ENCODE data around the gene EGR1.

EGR1 gene

DNA sequence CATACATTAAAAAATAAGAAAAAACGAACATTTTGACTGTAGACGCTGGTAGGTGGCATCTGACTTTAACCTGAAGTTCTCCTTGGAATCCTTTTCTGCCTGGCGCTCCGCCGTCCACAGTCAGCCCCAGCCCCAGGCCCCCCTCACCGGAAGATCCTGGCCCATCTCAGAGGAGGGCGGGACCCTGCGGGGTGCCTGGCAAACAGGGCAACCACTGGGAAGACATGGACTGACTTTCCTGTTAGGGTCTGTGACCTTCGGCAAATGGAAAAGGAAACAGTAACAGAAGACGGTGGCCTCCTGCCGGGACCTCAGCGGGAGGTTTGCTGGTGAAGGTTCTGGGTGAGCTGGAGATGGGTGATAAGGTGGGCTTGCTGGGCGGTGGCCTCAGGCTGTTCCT lies 11.7 kb upstream of the EGR1 start:
- no peak for DNase-seq

GRCh38 chr5:138454121-138454520 lies 11.2 kb upstream of the EGR1 start:
- DNase-seq = no peak

DNA sequence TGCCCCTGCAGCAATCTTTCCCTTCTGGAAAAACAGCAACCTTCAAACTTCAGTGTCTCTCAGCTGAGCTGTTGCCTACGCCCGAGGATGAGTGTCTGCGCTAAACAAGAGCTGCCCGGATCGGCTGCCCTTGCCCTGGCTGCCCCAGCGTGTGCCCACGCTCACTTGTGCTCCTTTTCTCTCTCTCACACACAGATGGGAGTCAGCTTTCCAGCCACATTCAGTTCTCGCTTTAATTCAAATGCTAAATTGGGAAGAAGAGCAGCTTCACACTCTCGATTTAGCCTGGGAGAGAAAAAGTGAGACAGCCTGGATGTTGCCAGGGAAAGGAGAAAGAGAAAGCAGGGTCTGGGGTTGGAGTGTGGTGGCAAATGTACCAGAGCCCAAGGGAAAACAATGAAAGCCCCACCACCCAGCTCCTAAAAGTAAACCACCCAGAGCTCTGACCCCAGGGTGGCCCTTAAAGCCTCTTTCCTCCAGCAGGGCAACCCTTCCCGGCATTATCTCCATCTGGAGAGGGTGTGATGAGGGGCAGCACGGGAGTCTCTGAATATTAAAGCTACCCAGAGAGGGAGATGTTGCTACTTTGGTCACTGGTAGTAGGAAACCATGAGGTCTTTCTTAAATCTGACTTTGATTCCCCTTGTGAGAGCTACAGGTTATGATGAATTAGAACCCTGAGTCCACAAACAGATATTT lies 9.9 kb upstream of the EGR1 start:
- peak; percentile 38 for DNase-seq

DNA sequence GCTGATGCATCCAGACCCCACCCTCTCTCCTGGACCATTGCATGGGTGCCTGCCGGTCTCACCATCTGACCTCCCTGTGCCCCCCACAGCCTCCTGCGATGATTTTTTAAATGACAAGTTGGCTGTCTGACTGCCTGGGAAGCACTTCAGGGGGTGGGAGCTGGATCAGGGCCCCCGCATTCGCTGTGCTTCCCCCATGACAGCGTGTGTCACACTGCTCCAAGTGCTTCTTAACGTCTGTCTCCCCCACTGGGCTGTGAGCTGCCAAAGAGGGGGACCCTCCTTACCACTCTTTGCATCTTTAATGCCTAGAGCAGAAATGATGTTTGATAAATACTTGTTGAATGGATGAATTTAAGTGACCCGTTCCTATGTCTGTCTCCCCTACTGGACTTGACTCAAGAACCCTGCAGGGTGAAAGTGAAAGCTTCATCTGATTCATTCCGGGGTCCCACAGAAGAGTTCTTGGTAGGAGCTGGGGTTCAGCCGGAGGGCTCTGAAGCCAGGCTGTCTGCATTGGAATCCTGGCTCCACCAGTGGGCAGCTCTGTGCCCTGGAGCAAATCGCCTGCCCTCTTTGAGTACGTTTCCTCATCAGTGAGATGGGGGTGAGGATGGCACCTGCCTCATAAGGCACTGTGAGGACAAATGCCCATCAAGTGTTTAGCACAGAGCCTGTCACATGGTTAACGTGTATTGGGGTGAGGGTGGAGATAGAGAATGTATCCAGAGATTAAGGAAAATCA lies 7.6 kb upstream of the EGR1 start:
- no peak for DNase-seq

GRCh38 chr5:138458384-138458783 lies 6.9 kb upstream of the EGR1 start:
- no peak for DNase-seq

- no peak for DNase-seq
These were observed 6.4 kb upstream of the EGR1 start for GRCh38 chr5:138458856-138459255.

DNA sequence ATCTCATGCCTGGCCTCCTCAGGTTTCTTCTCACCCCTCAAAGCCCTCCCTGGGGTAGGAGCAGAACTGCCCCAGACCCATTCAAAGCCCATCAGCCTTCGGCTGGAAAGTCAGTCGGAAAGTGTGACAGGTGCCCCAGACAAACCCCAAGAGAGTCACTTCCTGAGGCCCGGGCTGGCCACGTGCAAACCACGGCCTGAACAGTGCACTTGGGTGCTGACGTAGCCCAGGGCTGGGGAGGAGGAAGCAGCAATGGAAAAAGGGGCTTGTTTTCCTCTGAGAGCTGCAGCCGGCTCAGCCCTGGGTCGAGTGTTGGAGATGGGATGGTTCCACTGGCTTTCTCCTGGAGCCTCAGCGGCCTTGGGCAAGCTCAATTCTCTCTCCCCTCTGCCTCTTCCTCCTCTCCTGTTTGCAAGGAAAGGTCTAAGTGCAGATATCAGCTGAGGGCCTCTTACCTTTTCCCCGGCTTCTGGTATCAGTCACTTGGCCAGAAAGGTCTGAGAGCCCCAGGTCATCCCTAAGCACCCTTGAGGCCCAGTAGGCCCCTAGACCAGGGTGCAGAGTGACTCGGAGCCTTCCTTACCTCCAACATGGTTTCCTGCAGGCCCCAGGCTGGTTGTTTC lies 5.9 kb upstream of the EGR1 start:
- no peak for DNase-seq

- DNase-seq = no peak
These were observed 5.1 kb upstream of the EGR1 start for GRCh38 chr5:138460032-138460693.

DNA sequence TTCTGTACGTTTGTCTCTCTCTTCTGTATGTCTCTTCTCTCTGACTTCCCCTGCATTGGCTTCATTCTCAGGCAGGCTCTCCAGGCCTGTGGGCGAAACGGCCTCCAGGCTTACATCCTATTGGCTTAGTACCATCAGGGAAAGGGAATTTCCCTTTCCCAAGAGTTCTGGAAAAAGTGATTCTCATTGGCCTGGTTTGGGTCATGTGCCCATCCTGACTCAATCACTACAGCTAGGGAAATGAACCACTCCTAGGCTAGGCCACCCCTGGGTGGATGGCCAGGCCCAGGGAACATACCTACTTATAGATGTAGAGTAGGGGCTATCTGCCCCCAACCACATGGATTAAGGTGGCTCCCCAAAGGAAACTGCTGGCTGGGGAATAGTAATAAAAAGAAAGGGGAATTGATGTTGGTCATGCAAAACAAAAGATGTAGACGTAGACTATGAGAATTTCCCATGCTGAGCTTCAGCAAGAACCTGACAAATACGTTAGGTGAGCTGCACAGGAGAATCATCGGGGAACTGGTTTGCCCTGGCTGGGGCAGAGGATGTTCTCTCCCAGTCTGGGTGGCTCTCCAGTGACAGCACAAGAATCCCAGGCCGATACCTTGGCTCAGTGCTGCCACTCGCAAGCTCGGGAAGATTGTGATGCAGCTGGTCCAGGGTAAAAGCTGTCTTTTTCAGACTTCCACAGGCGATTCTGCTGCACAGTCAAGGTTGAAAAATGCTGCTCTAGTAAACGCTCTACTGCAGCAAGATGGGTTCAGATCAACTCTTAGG lies 3.7 kb upstream of the EGR1 start:
- DNase-seq = no peak

DNA sequence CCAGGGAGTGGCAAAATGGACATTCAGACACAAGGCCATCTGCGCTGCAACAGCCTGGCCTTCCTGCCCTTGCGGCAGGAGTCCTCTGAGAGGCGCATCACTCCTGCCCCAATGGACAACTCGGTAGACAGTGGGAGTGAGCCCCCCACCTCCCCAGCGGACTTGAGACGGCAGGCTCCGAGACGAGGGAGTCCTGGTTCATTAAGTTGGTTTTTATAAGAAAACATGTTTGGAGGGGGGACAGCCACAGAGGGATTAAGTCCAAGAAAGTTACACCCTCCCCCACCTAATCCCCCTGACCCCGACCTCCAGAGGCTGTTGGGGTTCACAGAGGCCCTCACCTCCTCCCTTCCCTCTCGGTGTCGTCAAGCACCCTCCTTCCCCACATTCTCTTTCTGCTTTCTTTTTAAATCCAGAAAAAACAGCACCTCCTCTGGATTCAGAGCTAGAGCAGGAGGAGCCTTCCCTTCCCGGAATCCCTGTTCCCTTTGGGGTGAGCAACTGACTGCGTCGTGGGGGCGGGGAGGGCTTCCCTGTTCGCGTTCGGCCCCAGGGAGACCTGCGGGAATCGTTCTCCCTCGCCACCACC lies 1.8 kb upstream of the EGR1 start:
- no peak for DNase-seq

- DNase-seq = peak; percentile 86
These were observed 1.3 kb upstream of the EGR1 start for GRCh38 chr5:138464008-138464387.

DNA sequence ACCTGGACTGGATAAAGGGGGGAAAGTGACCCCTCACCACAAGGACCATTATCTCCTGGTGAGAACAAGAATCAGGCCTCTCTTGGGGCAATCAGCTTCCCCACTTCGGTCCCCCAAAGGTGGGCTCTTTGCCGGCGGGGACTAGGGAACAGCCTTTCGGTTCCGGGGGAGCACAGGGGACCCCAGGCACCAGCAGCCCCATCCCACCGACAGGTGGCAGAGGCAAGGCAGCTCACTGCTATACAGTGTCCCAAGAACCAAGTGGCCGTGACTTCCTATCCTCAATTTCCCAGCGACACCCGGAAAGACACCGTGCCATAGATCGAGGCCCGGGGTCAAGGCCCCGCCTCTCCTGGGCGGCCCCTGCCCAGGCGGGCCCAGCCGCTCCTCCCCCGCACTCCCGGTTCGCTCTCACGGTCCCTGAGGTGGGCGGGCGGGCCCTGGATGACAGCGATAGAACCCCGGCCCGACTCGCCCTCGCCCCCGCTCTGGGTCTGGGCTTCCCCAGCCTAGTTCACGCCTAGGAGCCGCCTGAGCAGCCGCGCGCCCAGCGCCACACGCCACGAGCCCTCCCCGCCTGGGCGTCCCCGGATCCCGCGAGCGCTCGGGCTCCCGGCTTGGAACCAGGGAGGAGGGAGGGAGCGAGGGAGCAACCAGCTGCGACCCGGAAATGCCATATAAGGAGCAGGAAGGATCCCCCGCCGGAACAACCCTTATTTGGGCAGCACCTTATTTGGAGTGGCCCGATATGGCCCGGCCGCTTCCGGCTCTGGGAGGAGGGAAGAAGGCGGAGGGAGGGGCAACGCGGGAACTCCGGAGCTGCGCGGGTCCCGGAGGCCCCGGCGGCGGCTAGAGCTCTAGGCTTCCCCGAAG lies 655 bp upstream of the EGR1 start:
- DNase-seq = peak; percentile 96

- no peak for DNase-seq
These were observed 1.0 kb downstream of the EGR1 start for GRCh38 chr5:138466125-138466899.

DNA sequence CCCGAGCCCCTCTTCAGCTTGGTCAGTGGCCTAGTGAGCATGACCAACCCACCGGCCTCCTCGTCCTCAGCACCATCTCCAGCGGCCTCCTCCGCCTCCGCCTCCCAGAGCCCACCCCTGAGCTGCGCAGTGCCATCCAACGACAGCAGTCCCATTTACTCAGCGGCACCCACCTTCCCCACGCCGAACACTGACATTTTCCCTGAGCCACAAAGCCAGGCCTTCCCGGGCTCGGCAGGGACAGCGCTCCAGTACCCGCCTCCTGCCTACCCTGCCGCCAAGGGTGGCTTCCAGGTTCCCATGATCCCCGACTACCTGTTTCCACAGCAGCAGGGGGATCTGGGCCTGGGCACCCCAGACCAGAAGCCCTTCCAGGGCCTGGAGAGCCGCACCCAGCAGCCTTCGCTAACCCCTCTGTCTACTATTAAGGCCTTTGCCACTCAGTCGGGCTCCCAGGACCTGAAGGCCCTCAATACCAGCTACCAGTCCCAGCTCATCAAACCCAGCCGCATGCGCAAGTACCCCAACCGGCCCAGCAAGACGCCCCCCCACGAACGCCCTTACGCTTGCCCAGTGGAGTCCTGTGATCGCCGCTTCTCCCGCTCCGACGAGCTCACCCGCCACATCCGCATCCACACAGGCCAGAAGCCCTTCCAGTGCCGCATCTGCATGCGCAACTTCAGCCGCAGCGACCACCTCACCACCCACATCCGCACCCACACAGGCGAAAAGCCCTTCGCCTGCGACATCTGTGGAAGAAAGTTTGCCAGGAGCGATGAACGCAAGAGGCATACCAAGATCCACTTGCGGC lies 1.8 kb downstream of the EGR1 start:
- no peak for DNase-seq

- no peak for DNase-seq
These were observed 2.4 kb downstream of the EGR1 start for GRCh38 chr5:138467711-138468132.

DNA sequence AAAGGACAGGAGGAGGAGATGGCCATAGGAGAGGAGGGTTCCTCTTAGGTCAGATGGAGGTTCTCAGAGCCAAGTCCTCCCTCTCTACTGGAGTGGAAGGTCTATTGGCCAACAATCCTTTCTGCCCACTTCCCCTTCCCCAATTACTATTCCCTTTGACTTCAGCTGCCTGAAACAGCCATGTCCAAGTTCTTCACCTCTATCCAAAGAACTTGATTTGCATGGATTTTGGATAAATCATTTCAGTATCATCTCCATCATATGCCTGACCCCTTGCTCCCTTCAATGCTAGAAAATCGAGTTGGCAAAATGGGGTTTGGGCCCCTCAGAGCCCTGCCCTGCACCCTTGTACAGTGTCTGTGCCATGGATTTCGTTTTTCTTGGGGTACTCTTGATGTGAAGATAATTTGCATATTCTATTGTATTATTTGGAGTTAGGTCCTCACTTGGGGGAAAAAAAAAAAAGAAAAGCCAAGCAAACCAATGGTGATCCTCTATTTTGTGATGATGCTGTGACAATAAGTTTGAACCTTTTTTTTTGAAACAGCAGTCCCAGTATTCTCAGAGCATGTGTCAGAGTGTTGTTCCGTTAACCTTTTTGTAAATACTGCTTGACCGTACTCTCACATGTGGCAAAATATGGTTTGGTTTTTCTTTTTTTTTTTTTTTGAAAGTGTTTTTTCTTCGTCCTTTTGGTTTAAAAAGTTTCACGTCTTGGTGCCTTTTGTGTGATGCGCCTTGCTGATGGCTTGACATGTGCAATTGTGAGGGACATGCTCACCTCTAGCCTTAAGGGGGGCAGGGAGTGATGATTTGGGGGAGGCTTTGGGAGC lies 3.1 kb downstream of the EGR1 start:
- DNase-seq = no peak

GRCh38 chr5:138468966-138469539 lies 3.8 kb downstream of the EGR1 start:
- no peak for DNase-seq

All from NCI-H1092 treated with DMSO at 0.1 percent for 48 hours (cell line).